Mammary epithelial cell (primary cell): ENCODE results near the gene TBL1X.

ENCODE experiments used
- CTCF ChIP-seq, 2 donors: IDR thresholded peaks in 1 of 2; conservative IDR thresholded peaks in 1 of 2; 2 replicates each; pipeline ENCODE4 v1.5.1; 2011 to 2012; ENCODE audit warnings: inconsistent platforms in 2 of 2, low read length in 2 of 2, mild to moderate bottlenecking in 2 of 2, control low read depth in 1 of 2, low read depth in 1 of 2; ENCODE audit not compliant: insufficient read depth in 1 of 2; ENCODE audit errors: extremely low read depth in 1 of 2
- EZH2 ChIP-seq: IDR thresholded peaks from 2 replicates; pipeline ENCODE4 v1.6.1; 2012; ENCODE audit warnings: low read length, inconsistent platforms, borderline replicate concordance

- no peak for TF ChIP-seq CTCF (conservative IDR thresholded peaks at IDR 0.05 in 1 of 2, IDR thresholded peaks at IDR 0.05 in 1 of 2; ENCODE audit: extremely low read depth in 1 of 2, insufficient read depth in 1 of 2, low read depth in 1 of 2, low read length in 2 of 2)
- no peak for TF ChIP-seq EZH2
Observed at GRCh38 chrX:9739130-9739529, 274.3 kb downstream of the TBL1X start.
